ENCODE data around the gene ARHGEF17.

GRCh38 chr11:73404048-73404447 is 96.0 kb downstream of the ARHGEF17 start:
- TF ChIP-seq CTCF (IDR thresholded peaks at IDR 0.05) (peak; percentile 64), EZH2phosphoT487 (IDR thresholded peaks at IDR 0.05) (no peak), EZH2 (IDR thresholded peaks at IDR 0.05) (no peak)

All from neural progenitor cell (in vitro differentiated cells).